ENCODE results near the gene RHBDL2.
"Not testable (repeated sequence)": the region's sequence is repeated elsewhere in the genome, so short reads cannot be mapped to it uniquely, and the experiment has no call there.

RHBDL2 gene

GRCh38 chr1:38938722-38939260 is 2.8 kb downstream of the RHBDL2 start:
- no peak for DNase-seq (ENCODE audit: low read depth in 2 of 2)

GRCh38 chr1:38932571-38932970 is 9.1 kb downstream of the RHBDL2 start:
- no peak for DNase-seq (ENCODE audit: low read depth in 2 of 2)

- no peak for DNase-seq (ENCODE audit: low read depth in 2 of 2)
These were observed 12.2 kb downstream of the RHBDL2 start for GRCh38 chr1:38929476-38929875.

- DNase-seq (ENCODE audit: low read depth in 2 of 2), result no peak
These were observed 12.6 kb downstream of the RHBDL2 start for GRCh38 chr1:38929054-38929453.

- no peak for DNase-seq (ENCODE audit: low read depth in 2 of 2)
These were observed 15.5 kb downstream of the RHBDL2 start for GRCh38 chr1:38926091-38926490.

GRCh38 chr1:38925391-38925790 is 16.2 kb downstream of the RHBDL2 start:
- no peak for DNase-seq (ENCODE audit: low read depth in 2 of 2)

- no peak for DNase-seq (ENCODE audit: low read depth in 2 of 2)
These were observed 18.0 kb downstream of the RHBDL2 start for GRCh38 chr1:38923607-38924006.

- DNase-seq (ENCODE audit: low read depth in 2 of 2), result no peak
These were observed 22.5 kb downstream of the RHBDL2 start for GRCh38 chr1:38919130-38919529.

- no peak for DNase-seq (ENCODE audit: low read depth in 2 of 2)
These were observed 23.1 kb downstream of the RHBDL2 start for GRCh38 chr1:38918568-38918967.

GRCh38 chr1:38917772-38918171 is 23.9 kb downstream of the RHBDL2 start:
- no peak for DNase-seq (ENCODE audit: low read depth in 2 of 2)

GRCh38 chr1:38917337-38917736 is 24.3 kb downstream of the RHBDL2 start:
- no peak for DNase-seq (ENCODE audit: low read depth in 2 of 2)

GRCh38 chr1:38915352-38915948 is 26.2 kb downstream of the RHBDL2 start:
- DNase-seq (ENCODE audit: low read depth in 2 of 2), result no peak

- not testable (repeated sequence) for DNase-seq (ENCODE audit: low read depth in 2 of 2)
These were observed 26.7 kb downstream of the RHBDL2 start for GRCh38 chr1:38914908-38915307.

GRCh38 chr1:38908821-38909220 is 32.8 kb downstream of the RHBDL2 start:
- no peak for DNase-seq (ENCODE audit: low read depth in 2 of 2)

GRCh38 chr1:38905985-38906384 is 35.6 kb downstream of the RHBDL2 start:
- DNase-seq (ENCODE audit: low read depth in 2 of 2), result no peak

- DNase-seq (ENCODE audit: low read depth in 2 of 2), result no peak
These were observed 42.1 kb downstream of the RHBDL2 start for GRCh38 chr1:38899560-38899959.

- no peak for DNase-seq (ENCODE audit: low read depth in 2 of 2)
These were observed 42.9 kb downstream of the RHBDL2 start for GRCh38 chr1:38898653-38899230.

- no peak for DNase-seq (ENCODE audit: low read depth in 2 of 2)
These were observed 45.5 kb downstream of the RHBDL2 start for GRCh38 chr1:38896169-38896568.

- no peak for DNase-seq (ENCODE audit: low read depth in 2 of 2)
These were observed 48.7 kb downstream of the RHBDL2 start for GRCh38 chr1:38892976-38893375.

GRCh38 chr1:38891753-38892152 is 49.9 kb downstream of the RHBDL2 start:
- no peak for DNase-seq (ENCODE audit: low read depth in 2 of 2)

GRCh38 chr1:38889589-38889988 is 52.0 kb downstream of the RHBDL2 start:
- DNase-seq (ENCODE audit: low read depth in 2 of 2), result no peak

- DNase-seq (ENCODE audit: low read depth in 2 of 2), result no peak
These were observed 53.0 kb downstream of the RHBDL2 start for GRCh38 chr1:38888423-38889333.

GRCh38 chr1:38885092-38885491 is 56.5 kb downstream of the RHBDL2 start:
- DNase-seq (ENCODE audit: low read depth in 2 of 2), result no peak
